Spleen (tissue), 7 donors: ENCODE data around the gene ZBTB7C.

ENCODE experiments used
- CTCF ChIP-seq, 11 experiments: fragments of 200-600 bp in 7 of 11; fragments of 450-650 bp in 4 of 11; sonication (generic) in 4 of 11; IDR thresholded peaks in 8 of 11; conservative IDR thresholded peaks in 3 of 11; 1 replicate in 7 of 11; 2 replicates in 4 of 11; pipeline versions ENCODE4 v1.4.0 to v1.8.0; 2016 to 2021; ENCODE audit warnings: antibody characterized with exemption in 11 of 11, inconsistent platforms in 4 of 11, mild to moderate bottlenecking in 1 of 11
- POLR2A ChIP-seq, 3 donors: fragments of 450-650 bp; IDR thresholded peaks; one replicate each; pipeline ENCODE4 v1.5.1; 2017; ENCODE audit warnings: antibody characterized with exemption in 3 of 3, mild to moderate bottlenecking in 1 of 3
- donor health status: DM: no; HTN: no; CAD: no; lungs with moderate emphysema.
- donor health status: DM: no; HTN: no; CAD: no.
- donor health status: DM: no; HTN: no; CAD: no.

GRCh38 chr18:48017635-48018034 lies 391.5 kb downstream of the ZBTB7C start:
- TF ChIP-seq CTCF (IDR thresholded peaks at IDR 0.05 in 8 of 11, conservative IDR thresholded peaks at IDR 0.05 in 3 of 11): no peak
- TF ChIP-seq POLR2A (IDR thresholded peaks at IDR 0.05): no peak
